Stimulated activated CD4-positive, alpha-beta T cell treated with anti-CD3 and anti-CD28 coated beads, TNF-alpha, amount 100 ng/mL, for 1 hour (primary cell): Measurements from ENCODE around the gene MAGEB5.
"Not testable (repeated sequence)": the region's sequence is repeated elsewhere in the genome, so short reads cannot be mapped to it uniquely, and the experiment has no call there.

Experiments used
- DNase-seq, 3 donors: peaks; one replicate each; pipeline ENCODE4 v3.0.0-alpha.2; 2020; ENCODE audit warnings: low read depth in 3 of 3, low spot score in 1 of 3

The MAGEB5 gene, protein sequence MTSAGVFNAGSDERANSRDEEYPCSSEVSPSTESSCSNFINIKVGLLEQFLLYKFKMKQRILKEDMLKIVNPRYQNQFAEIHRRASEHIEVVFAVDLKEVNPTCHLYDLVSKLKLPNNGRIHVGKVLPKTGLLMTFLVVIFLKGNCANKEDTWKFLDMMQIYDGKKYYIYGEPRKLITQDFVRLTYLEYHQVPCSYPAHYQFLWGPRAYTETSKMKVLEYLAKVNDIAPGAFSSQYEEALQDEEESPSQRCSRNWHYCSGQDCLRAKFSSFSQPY

DNA sequence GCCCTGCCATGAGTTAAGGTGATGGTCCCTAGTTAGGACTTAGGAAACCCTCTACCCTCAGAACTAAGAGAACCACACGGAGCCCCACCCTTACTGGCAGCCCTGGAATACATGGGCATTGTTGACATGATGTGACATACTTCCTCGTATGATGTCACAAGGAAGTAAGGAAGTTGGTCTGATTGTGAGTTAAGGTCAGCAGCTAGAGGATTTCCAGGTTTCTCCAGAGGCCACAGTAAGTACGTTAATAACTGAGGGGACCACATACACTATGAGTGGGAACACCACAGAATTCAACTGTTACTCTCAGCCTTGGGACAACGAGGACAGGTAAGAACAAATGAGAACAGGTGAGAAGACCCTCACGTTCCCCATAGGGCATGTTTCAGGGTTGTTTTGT, at the start of gene MAGEB5:
TSS of gene MAGEB5 (plus strand) at position 301 of the 400 bp plus-strand sequence. CDS start 1,133 bp downstream, outside the sequence.
- no peak for DNase-seq

DNA sequence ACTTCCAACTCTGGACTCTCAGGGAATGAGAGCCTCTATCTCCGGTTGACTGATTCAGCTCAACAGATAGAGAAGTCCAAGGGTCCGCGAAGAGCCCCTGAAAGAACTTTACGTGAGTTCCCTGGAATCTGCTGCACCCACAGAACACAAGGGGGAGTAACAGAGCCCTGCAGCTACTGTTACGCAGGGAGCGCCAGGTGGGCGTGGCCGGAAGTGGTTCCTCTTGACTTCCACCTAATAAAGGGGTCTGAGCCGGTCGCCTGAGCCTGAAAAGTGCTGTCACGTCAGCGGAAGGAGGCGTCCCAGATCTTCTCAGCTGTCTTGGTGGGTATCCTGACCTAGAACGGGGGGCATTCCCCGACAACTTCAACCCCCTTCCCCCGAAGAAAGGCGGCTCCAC, 23.8 kb upstream of the MAGEB5 start, which contains the start of gene MAGEB6:
TSS of gene MAGEB6 (plus strand) at position 237 of the 400 bp plus-strand sequence. CDS start 1,407 bp downstream, outside the sequence.
- DNase-seq: no peak

GRCh38 chrX:26203561-26203960, 12.4 kb upstream of the MAGEB5 start:
- no peak for DNase-seq

- not testable (repeated sequence) for DNase-seq
These were observed 11.3 kb upstream of the MAGEB5 start for GRCh38 chrX:26204717-26205116.

- no peak for DNase-seq
These were observed 8.0 kb upstream of the MAGEB5 start for GRCh38 chrX:26208012-26208411.

DNA sequence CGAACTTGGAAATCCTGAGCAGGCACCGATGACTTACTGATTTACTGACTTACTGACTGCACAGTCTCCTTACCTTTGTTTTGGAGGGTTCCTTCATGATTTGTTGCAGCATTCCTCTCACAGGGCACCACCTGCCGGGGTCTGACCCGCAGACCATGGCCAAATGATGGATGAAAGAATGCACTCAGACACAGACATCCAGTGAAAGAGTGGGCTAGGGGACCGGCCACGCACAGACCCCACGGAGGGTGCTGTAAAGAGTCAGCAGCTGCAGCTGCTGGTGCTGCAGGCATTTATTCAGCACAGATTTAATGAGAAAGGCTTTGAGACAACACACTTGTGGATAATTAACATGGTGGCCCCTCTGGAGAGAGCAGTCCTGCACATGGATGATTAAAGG, 3.4 kb downstream of the MAGEB5 start:
- DNase-seq: no peak

GRCh38 chrX:26234177-26234576, 18.2 kb downstream of the MAGEB5 start:
- DNase-seq: no peak

DNA sequence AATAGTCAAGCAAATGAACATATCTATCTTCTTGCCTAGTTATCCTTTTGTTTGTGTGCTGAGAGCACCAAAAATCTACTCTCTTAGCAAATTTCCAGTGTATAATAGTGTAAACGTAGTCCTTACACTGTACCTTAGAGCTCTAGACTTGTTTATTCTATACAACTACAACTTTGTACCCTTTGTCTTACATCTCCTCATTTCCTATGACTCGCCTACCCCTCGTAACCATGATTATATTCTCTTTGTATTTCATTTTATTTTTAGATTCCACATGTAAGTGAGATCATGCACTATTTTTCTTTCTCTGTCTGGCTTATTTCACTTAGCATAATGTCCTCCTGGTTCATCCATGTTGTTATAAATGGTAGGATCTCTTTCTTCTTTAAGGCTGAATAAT, 37.6 kb downstream of the MAGEB5 start:
- no peak for DNase-seq

- no peak for DNase-seq
These were observed 38.5 kb downstream of the MAGEB5 start for GRCh38 chrX:26254436-26254835.

GRCh38 chrX:26262121-26262523, 46.2 kb downstream of the MAGEB5 start:
- DNase-seq: no peak
